ENCODE data around the gene PPP1R14B. TPM values are rescaled to one million over a fixed set of nuclear protein-coding genes. Genes with fewer than 3 reads are reported as not detected.
A peak's percentile ranks its signal among the peaks of the same experiment; 100 is the strongest.

The PPP1R14B gene
- total and polyA plus RNA-seq, 2 of the 13 experiments (the other 11 are each of a cell fraction or from before 2014, with no cell fraction given) = 110 to 148 TPM

GRCh38 chr11:64285885-64286800 is 39.4 kb upstream of the PPP1R14B start (continued):
- TF ChIP-seq MTERF4 (CRISPR knock-in tag; IDR thresholded peaks at IDR 0.05) = 0 out of 2 replicates have a peak, but pooled peaks have one; percentile 1
- no peak for TF ChIP-seq ETV6 (CRISPR knock-in tag; conservative IDR thresholded peaks at IDR 0.05)
- no peak for TF ChIP-seq ZNF577 (CRISPR knock-in tag; IDR thresholded peaks at IDR 0.05; ENCODE audit: borderline replicate concordance, low read depth)
- no peak for TF ChIP-seq ZNF260 (CRISPR knock-in tag; IDR thresholded peaks at IDR 0.05; ENCODE audit: borderline replicate concordance, low read depth)
- no peak for TF ChIP-seq ZNF574 (CRISPR knock-in tag; IDR thresholded peaks at IDR 0.05)
- no peak for TF ChIP-seq PCBP1 (IDR thresholded peaks at IDR 0.05; ENCODE audit: borderline replicate concordance, low read depth, low read length)
- no peak for TF ChIP-seq ZNF775 (CRISPR knock-in tag; IDR thresholded peaks at IDR 0.05; ENCODE audit: borderline replicate concordance)
- no peak for TF ChIP-seq ZNF362 (CRISPR knock-in tag; IDR thresholded peaks at IDR 0.05; ENCODE audit: borderline replicate concordance)
- no peak for TF ChIP-seq ZNF740 (CRISPR knock-in tag; IDR thresholded peaks at IDR 0.05)
- TF ChIP-seq ATRX (CRISPR knock-in tag; IDR thresholded peaks at IDR 0.05; ENCODE audit: borderline replicate concordance) = no peak
- TF ChIP-seq MAFG (CRISPR knock-in tag; IDR thresholded peaks at IDR 0.05) = no peak
- TF ChIP-seq MTF1 (CRISPR knock-in tag; IDR thresholded peaks at IDR 0.05) = no peak
- no peak for TF ChIP-seq ZNF780A (CRISPR knock-in tag; IDR thresholded peaks at IDR 0.05)
- no peak for TF ChIP-seq ZNF350 (CRISPR knock-in tag; IDR thresholded peaks at IDR 0.05; ENCODE audit: borderline replicate concordance, low read depth)
- TF ChIP-seq PATZ1 (CRISPR knock-in tag; IDR thresholded peaks at IDR 0.05) = no peak
- no peak for TF ChIP-seq ZNF331 (CRISPR knock-in tag; IDR thresholded peaks at IDR 0.05)
- no peak for TF ChIP-seq ELF1 (CRISPR knock-in tag; IDR thresholded peaks at IDR 0.05)

Data from HepG2 (cell line).